ENCODE results near the gene OXSR1.

DNA sequence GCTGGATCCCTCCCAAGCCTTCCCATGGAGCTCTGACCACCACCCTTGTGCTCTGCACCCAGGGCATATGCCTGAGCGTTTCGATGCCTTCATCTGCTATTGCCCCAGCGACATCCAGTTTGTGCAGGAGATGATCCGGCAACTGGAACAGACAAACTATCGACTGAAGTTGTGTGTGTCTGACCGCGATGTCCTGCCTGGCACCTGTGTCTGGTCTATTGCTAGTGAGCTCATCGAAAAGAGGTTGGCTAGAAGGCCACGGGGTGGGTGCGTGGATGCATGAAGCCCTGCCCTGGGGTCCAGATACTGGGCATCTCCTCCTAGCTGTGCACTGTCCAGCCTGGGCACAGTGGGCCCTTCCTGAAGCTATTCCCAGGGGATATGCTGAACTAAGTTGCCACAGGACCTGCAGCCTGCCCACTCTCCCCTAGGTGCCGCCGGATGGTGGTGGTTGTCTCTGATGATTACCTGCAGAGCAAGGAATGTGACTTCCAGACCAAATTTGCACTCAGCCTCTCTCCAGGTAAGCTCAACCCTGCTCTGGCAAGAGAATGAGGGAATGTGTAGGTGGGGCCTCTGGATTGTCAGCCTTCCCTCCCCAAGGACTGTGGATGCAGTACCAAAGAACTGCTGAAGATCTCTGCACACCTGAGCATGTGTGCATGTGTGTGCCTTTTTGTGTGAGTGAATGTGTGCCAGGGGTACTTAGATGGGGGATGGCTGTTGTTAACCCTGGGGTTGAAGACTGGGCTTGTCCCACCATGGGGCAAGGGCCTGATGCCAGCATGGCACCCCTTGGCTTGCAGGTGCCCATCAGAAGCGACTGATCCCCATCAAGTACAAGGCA lies 24.8 kb upstream of the OXSR1 start:
- TF ChIP-seq, protein P1, sequence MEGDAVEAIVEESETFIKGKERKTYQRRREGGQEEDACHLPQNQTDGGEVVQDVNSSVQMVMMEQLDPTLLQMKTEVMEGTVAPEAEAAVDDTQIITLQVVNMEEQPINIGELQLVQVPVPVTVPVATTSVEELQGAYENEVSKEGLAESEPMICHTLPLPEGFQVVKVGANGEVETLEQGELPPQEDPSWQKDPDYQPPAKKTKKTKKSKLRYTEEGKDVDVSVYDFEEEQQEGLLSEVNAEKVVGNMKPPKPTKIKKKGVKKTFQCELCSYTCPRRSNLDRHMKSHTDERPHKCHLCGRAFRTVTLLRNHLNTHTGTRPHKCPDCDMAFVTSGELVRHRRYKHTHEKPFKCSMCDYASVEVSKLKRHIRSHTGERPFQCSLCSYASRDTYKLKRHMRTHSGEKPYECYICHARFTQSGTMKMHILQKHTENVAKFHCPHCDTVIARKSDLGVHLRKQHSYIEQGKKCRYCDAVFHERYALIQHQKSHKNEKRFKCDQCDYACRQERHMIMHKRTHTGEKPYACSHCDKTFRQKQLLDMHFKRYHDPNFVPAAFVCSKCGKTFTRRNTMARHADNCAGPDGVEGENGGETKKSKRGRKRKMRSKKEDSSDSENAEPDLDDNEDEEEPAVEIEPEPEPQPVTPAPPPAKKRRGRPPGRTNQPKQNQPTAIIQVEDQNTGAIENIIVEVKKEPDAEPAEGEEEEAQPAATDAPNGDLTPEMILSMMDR (IDR thresholded peaks at IDR 0.05 in 8 of 11, conservative IDR thresholded peaks at IDR 0.05 in 3 of 11): no peak
- no peak for TF ChIP-seq POLR2AphosphoS5 (IDR thresholded peaks at IDR 0.05)

Measured in spleen (tissue), 7 donors.